K562 (cell line): ENCODE measurements around the gene TP53TG5. TPM values are rescaled to one million over a fixed set of nuclear protein-coding genes. Genes with fewer than 3 reads are reported as not detected.

Experiments used
- ATAC-seq: fragments of 200-7000 bp; cut with Tn5 transposase; 3 replicates; pipeline ENCODE4 v1.9.1; 2020; ENCODE audit warnings: moderate library complexity
- BruUV-seq: library from RNA; stranded (reverse); fragments of 400-500 nt; replicated peaks from 2 replicates; lab custom pipeline; 2021; lab: Mats Ljungman, UMichigan
- CTCF ChIA-PET: fragments of 300-600 bp; formaldehyde crosslinking; extraction: SDS; loops from one replicate; lab custom pipeline; 2021; ENCODE audit warnings: low intra/inter-chr PET ratio; lab: Yijun Ruan, JAX
- POLR2A ChIA-PET: fragments of 300-600, 350-650 bp; sonication (Branson Sonifier 250); formaldehyde crosslinking; extraction: SDS; loops from one replicate; lab custom pipeline; 2021; ENCODE audit warnings: antibody characterized with exemption, inconsistent platforms; lab: Yijun Ruan, JAX
- DNase-seq, 4 experiments: peaks; one replicate each; pipeline versions ENCODE4 v3.0.0 to v3.0.0-alpha.2; 2011 to 2018; ENCODE audit warnings: low spot score in 3 of 4, mixed read lengths in 3 of 4; ENCODE audit errors: extremely low read depth in 1 of 4
- FAIRE-seq: peaks from 2 replicates; lab custom pipeline; 2011; peaks lifted over from hg19 to GRCh38; lab: Jason Lieb, UNC
- H2AFZ ChIP-seq: 2 replicates; pipeline ENCODE4 v1.6.0; 2011; ENCODE audit warnings: low read depth, low read length, control low read depth, inconsistent platforms
- H3K27ac ChIP-seq: fragments of 200-600 bp; 3 replicates; pipeline ENCODE4 v1.8.0; 2011; ENCODE audit warnings: low read depth, mild to moderate bottlenecking, control low read depth, inconsistent platforms, low read length, moderate library complexity, mixed read lengths; ENCODE audit errors: extremely low read depth
- H3K27me3 ChIP-seq, 2 experiments: fragments of 300-600 bp in 1 of 2; 2 replicates in 1 of 2; 3 replicates in 1 of 2; pipeline versions ENCODE4 v1.6.0 to v1.8.0; 2011; ENCODE audit warnings: inconsistent platforms in 2 of 2, low read length in 2 of 2, mild to moderate bottlenecking in 1 of 2, mixed read lengths in 1 of 2, moderate library complexity in 1 of 2; ENCODE audit not compliant: control insufficient read depth in 2 of 2, insufficient read depth in 2 of 2
- H3K36me3 ChIP-seq: fragments of 300-600 bp; 3 replicates; pipeline ENCODE4 v1.8.0; 2011; ENCODE audit warnings: mild to moderate bottlenecking, low read length, inconsistent platforms; ENCODE audit not compliant: control insufficient read depth, insufficient read depth
- H3K4me1 ChIP-seq, 2 experiments: fragments of 200-600 bp in 1 of 2; replicated peaks in 1 of 2; 2 replicates in 1 of 2; 3 replicates in 1 of 2; pipeline versions ENCODE4 v1.5.1 to v1.8.0; 2011; ENCODE audit warnings: inconsistent platforms in 2 of 2, low read length in 2 of 2, mild to moderate bottlenecking in 1 of 2, mixed read lengths in 1 of 2, moderate library complexity in 1 of 2; ENCODE audit not compliant: control insufficient read depth in 2 of 2, insufficient read depth in 2 of 2
- H3K4me2 ChIP-seq: 2 replicates; pipeline ENCODE4 v1.6.1; 2011; ENCODE audit warnings: low read length, control low read depth, inconsistent platforms, mixed read lengths; ENCODE audit not compliant: insufficient read depth
- H3K4me3 ChIP-seq: fragments of 200-600 bp; sonication (generic), shearing (Covaris generic); 2 replicates; pipeline ENCODE4 v1.5.1; 2016; ENCODE audit warnings: control low read depth, inconsistent platforms
- H3K79me2 ChIP-seq: fragments of 200-600 bp; 3 replicates; pipeline ENCODE4 v1.8.0; 2011; ENCODE audit warnings: low read length, inconsistent platforms; ENCODE audit not compliant: control insufficient read depth, insufficient read depth
- H3K9ac ChIP-seq, 2 experiments: 2 replicates each; pipeline versions ENCODE4 v1.6.0 to v1.6.1; 2011; ENCODE audit warnings: low read depth in 2 of 2, low read length in 2 of 2, control low read depth in 1 of 2, inconsistent platforms in 1 of 2, mild to moderate bottlenecking in 1 of 2, mixed read lengths in 1 of 2; ENCODE audit not compliant: insufficient read depth in 1 of 2
- H3K9me1 ChIP-seq: one replicate; pipeline ENCODE4 v1.6.0; 2011; ENCODE audit warnings: inconsistent platforms, mild to moderate bottlenecking, low read length, moderate library complexity; ENCODE audit not compliant: control insufficient read depth, insufficient read depth
- H3K9me3 ChIP-seq: replicated peaks from 2 replicates; pipeline ENCODE4 v1.5.1; 2011; ENCODE audit warnings: low read depth, low read length, inconsistent platforms; ENCODE audit not compliant: control insufficient read depth, insufficient read depth
- H4K20me1 ChIP-seq: replicated peaks from 2 replicates; pipeline ENCODE4 v1.6.1; 2011; ENCODE audit warnings: low read length, inconsistent platforms, mixed read lengths; ENCODE audit not compliant: control insufficient read depth, insufficient read depth
- ARID2 ChIP-seq: fragments of 450-650 bp; IDR thresholded peaks from 2 replicates; pipeline ENCODE4 v1.6.1; 2017; ENCODE audit warnings: antibody characterized with exemption, mild to moderate bottlenecking
- ELF1 ChIP-seq: fragments of 200-800 bp; sonication (Bioruptor generic); IDR thresholded peaks from 2 replicates; pipeline ENCODE4 v1.6.1; 2016; ENCODE audit warnings: missing genetic modification characterization, missing compliant biosample characterization
- ESRRB ChIP-seq: fragments of 250-450 bp; sonication (Bioruptor Pico); IDR thresholded peaks from 2 replicates; pipeline ENCODE4 v1.5.0; 2020; ENCODE audit warnings: mild to moderate bottlenecking, moderate library complexity, borderline replicate concordance
- GATAD2B ChIP-seq: fragments of 450-650 bp; IDR thresholded peaks from 2 replicates; pipeline ENCODE4 v1.6.1; 2017; ENCODE audit warnings: mild to moderate bottlenecking, borderline replicate concordance
- LEF1 ChIP-seq: fragments of 450-650 bp; IDR thresholded peaks from 2 replicates; pipeline ENCODE4 v1.6.1; 2016; ENCODE audit warnings: mild to moderate bottlenecking
- NBN ChIP-seq: fragments of 450-650 bp; IDR thresholded peaks from 2 replicates; pipeline ENCODE4 v1.6.1; 2016; ENCODE audit warnings: low read depth, mild to moderate bottlenecking
- POLR2B ChIP-seq: fragments of 450-650 bp; IDR thresholded peaks from 2 replicates; pipeline ENCODE4 v1.6.1; 2018; ENCODE audit warnings: low read depth; ENCODE audit not compliant: partially characterized antibody
- SNIP1 ChIP-seq: fragments of 450-650 bp; IDR thresholded peaks from 2 replicates; pipeline ENCODE4 v1.7.1; 2017; ENCODE audit warnings: low read depth, mild to moderate bottlenecking
- ZNF561 ChIP-seq: fragments of 450-650 bp; formaldehyde crosslinking; conservative IDR thresholded peaks from 2 replicates; pipeline ENCODE4 v1.4.0; 2020; ENCODE audit warnings: mild to moderate bottlenecking, moderate library complexity
- WGBS: fragments of 100-300 bp; shearing (Covaris generic); methylation state at CpG from one replicate; pipeline ENCODE4 v1.1.6; 2016; ENCODE audit warnings: low coverage, mixed read lengths; ENCODE audit not compliant: insufficient coverage; ENCODE audit errors: missing lambda C conversion rate; 5-methylcytosine and 5-hydroxymethylcytosine counted together
- in situ Hi-C: fragments of 300-500 bp; cut with MboI; formaldehyde crosslinking; loops from 4 replicates; pipeline ENCODE4 v1.15.0; 2018; ENCODE audit warnings: inconsistent platforms, mixed read lengths
- intact Hi-C: fragments of 100-400 bp; cut with micrococcal nuclease; formaldehyde crosslinking; loops from 2 replicates; pipeline ENCODE4 v1.14.2; 2022
- polyA plus RNA-seq, 8 experiments: library from polyadenylated mRNA; depleted of rRNA in 4 of 8; stranded (reverse) in 5 of 8; unstranded in 3 of 8; fragments of >200 nt; fragmentation: Nextera tagmentation in 2 of 8; fragmentation: Illumina TruSeq in 1 of 8; extraction: Ambion mirVana in 2 of 8; extraction: Trizol in 1 of 8; gene quantifications; 2 replicates each; pipeline versions ENCODE4 v1.2.1 to v1.2.3, GENCODE V29; 2011 to 2014; ENCODE audit warnings: inconsistent platforms in 1 of 8, missing spikeins in 1 of 8
- total RNA-seq, 7 experiments: library from RNA; depleted of rRNA in 6 of 7; stranded (reverse); fragments of >200 nt in 6 of 7; fragmentation: Illumina TruSeq in 2 of 7; extraction: Trizol in 2 of 7; gene quantifications; 2 replicates each; pipeline versions ENCODE4 v1.2.1 to v1.2.3, GENCODE V29; 2011 to 2021; ENCODE audit warnings: low replicate concordance in 1 of 7
- TF ChIP-seq, protein P1 (sequence below): fragments of 250-450 bp; sonication (Bioruptor Pico); IDR thresholded peaks from 2 replicates; pipeline ENCODE4 v1.8.0; 2021; ENCODE audit warnings: mild to moderate bottlenecking, moderate library complexity
- TF ChIP-seq, protein P2 (sequence below): fragments of 450-650 bp; formaldehyde crosslinking; IDR thresholded peaks from 2 replicates; pipeline ENCODE4 v1.4.0; 2020; ENCODE audit warnings: mild to moderate bottlenecking, mixed read lengths
- TF ChIP-seq, protein P3 (sequence below): fragments of 450-650 bp; IDR thresholded peaks from 2 replicates; pipeline ENCODE4 v1.6.1; 2017; ENCODE audit warnings: antibody characterized with exemption, mild to moderate bottlenecking
- TF ChIP-seq, protein P4 (sequence below), 2 experiments: fragments of 200-800 bp in 1 of 2; sonication (Bioruptor generic) in 1 of 2; sonication (generic) in 1 of 2; formaldehyde crosslinking in 1 of 2; IDR thresholded peaks in 1 of 2; conservative IDR thresholded peaks in 1 of 2; 2 replicates each; pipeline versions ENCODE4 v1.5.0 to v1.6.1; 2016 to 2020; ENCODE audit warnings: missing compliant biosample characterization in 1 of 2, missing genetic modification characterization in 1 of 2, missing genetic modification reagents in 1 of 2

Gene TP53TG5
- total and polyA plus RNA-seq, 9 of the 15 experiments (the other 6 are each of a cell fraction or from before 2014, with no cell fraction given), result 0.04 to 0.05 (median 0.04) TPM; not detected in 6

DNA sequence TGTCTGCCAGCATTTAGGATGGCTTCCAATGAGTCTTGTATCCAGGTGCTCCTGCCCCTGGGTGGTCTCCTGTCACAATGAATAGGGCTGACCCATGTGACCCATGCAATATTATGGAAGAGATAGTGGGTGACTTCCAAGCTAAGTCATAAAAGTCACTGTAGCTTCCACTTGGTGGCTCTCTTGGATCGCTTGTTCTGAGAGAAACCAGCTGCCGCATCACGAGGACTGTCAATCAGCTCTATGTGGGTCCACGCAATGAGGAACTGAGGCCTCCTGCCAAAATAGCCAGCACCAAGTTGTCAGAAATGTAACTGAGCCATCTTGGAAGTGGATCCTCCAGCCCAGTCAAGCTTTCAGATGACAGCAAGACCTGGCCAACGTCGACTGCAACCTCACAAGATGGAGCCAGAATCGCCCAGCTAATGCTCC, 55.2 kb downstream of the TP53TG5 start:
- POLR2A ChIA-PET, result interaction anchor here (0.6 to 1.6 kb wide), 5 partner anchors 14 to 851 kb away, joined by 3 to 7 read pairs (median 3); no protein-coding TSS in a partner anchor
- peak; percentile 92 for ATAC-seq
- H3K9ac ChIP-seq, result no peak overlapping the region; a peak in 1 of 4 replicates
- H3K4me3 ChIP-seq, result no peak overlapping the region
- intact Hi-C loops (loop anchor here (1.0 to 2.0 kb wide), 5 partner anchors 40 to 448 kb away; partner anchors contain the start of gene SYS1), in situ Hi-C loops (loop anchor here (5.0 kb wide), 3 partner anchors 44 to 449 kb away; no protein-coding TSS in a partner anchor)
- peaks cover 4 to 9% of the 10 kb centered on the region in 2 experiments; a peak in 4 of 5 replicates for H3K4me1 ChIP-seq
- no peaks in the 10 kb centered on the region for H3K9me3 ChIP-seq
- H3K27me3 ChIP-seq, result no peaks in the 10 kb centered on the region
- CTCF ChIA-PET, result interaction anchor here (0.6 to 3.0 kb wide), 10 partner anchors 51 to 448 kb away, joined by 3 to 33 read pairs (median 3); no protein-coding TSS in a partner anchor
- no TSS peak for BruUV-seq
- H4K20me1 ChIP-seq, result no peaks in the 10 kb centered on the region
- WGBS, result 20% methylated on average over 7 of the region's 7 CpGs
- no peaks in the 10 kb centered on the region for H3K36me3 ChIP-seq
- no peak overlapping the region for H3K27ac ChIP-seq
- peak overlapping the region; percentile 96 for H2AFZ ChIP-seq
- H3K9me1 ChIP-seq, result peaks cover 3% of the 10 kb centered on the region
- no peaks in the 10 kb centered on the region for H3K79me2 ChIP-seq
- H3K4me2 ChIP-seq, result peak overlapping the region; percentile 66; the same call in 1 of the 2 replicates
- FAIRE-seq, result peak; percentile 93
- peak in 3 of 4 experiments; percentile 41 to 84 (median 73) for DNase-seq
- TF ChIP-seq GATAD2B, result no peak
- TF ChIP-seq, protein P1, sequence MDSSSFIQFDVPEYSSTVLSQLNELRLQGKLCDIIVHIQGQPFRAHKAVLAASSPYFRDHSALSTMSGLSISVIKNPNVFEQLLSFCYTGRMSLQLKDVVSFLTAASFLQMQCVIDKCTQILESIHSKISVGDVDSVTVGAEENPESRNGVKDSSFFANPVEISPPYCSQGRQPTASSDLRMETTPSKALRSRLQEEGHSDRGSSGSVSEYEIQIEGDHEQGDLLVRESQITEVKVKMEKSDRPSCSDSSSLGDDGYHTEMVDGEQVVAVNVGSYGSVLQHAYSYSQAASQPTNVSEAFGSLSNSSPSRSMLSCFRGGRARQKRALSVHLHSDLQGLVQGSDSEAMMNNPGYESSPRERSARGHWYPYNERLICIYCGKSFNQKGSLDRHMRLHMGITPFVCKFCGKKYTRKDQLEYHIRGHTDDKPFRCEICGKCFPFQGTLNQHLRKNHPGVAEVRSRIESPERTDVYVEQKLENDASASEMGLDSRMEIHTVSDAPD (CRISPR knock-in tag), result no peak
- TF ChIP-seq, protein P2, sequence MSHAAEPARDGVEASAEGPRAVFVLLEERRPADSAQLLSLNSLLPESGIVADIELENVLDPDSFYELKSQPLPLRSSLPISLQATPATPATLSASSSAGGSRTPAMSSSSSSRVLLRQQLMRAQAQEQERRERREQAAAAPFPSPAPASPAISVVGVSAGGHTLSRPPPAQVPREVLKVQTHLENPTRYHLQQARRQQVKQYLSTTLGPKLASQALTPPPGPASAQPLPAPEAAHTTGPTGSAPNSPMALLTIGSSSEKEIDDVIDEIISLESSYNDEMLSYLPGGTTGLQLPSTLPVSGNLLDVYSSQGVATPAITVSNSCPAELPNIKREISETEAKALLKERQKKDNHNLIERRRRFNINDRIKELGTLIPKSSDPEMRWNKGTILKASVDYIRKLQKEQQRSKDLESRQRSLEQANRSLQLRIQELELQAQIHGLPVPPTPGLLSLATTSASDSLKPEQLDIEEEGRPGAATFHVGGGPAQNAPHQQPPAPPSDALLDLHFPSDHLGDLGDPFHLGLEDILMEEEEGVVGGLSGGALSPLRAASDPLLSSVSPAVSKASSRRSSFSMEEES (CRISPR knock-in tag), result peak; percentile 33; the same call in 1 of the 2 replicates
- peak; percentile 94 for TF ChIP-seq ARID2
- no peak for TF ChIP-seq SNIP1
- TF ChIP-seq, protein P3, sequence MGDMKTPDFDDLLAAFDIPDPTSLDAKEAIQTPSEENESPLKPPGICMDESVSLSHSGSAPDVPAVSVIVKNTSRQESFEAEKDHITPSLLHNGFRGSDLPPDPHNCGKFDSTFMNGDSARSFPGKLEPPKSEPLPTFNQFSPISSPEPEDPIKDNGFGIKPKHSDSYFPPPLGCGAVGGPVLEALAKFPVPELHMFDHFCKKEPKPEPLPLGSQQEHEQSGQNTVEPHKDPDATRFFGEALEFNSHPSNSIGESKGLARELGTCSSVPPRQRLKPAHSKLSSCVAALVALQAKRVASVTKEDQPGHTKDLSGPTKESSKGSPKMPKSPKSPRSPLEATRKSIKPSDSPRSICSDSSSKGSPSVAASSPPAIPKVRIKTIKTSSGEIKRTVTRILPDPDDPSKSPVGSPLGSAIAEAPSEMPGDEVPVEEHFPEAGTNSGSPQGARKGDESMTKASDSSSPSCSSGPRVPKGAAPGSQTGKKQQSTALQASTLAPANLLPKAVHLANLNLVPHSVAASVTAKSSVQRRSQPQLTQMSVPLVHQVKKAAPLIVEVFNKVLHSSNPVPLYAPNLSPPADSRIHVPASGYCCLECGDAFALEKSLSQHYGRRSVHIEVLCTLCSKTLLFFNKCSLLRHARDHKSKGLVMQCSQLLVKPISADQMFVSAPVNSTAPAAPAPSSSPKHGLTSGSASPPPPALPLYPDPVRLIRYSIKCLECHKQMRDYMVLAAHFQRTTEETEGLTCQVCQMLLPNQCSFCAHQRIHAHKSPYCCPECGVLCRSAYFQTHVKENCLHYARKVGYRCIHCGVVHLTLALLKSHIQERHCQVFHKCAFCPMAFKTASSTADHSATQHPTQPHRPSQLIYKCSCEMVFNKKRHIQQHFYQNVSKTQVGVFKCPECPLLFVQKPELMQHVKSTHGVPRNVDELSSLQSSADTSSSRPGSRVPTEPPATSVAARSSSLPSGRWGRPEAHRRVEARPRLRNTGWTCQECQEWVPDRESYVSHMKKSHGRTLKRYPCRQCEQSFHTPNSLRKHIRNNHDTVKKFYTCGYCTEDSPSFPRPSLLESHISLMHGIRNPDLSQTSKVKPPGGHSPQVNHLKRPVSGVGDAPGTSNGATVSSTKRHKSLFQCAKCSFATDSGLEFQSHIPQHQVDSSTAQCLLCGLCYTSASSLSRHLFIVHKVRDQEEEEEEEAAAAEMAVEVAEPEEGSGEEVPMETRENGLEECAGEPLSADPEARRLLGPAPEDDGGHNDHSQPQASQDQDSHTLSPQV, result peak; percentile 87
- no peak for TF ChIP-seq LEF1
- TF ChIP-seq ESRRB, result no peak
- TF ChIP-seq, protein P4, sequence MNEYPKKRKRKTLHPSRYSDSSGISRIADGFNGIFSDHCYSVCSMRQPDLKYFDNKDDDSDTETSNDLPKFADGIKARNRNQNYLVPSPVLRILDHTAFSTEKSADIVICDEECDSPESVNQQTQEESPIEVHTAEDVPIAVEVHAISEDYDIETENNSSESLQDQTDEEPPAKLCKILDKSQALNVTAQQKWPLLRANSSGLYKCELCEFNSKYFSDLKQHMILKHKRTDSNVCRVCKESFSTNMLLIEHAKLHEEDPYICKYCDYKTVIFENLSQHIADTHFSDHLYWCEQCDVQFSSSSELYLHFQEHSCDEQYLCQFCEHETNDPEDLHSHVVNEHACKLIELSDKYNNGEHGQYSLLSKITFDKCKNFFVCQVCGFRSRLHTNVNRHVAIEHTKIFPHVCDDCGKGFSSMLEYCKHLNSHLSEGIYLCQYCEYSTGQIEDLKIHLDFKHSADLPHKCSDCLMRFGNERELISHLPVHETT (CRISPR knock-in tag; conservative IDR thresholded peaks at IDR 0.05 in 1 of 2, IDR thresholded peaks at IDR 0.05 in 1 of 2), result peak in 1 of 2 experiments; percentile 46; a peak in 1 of 4 replicates
- TF ChIP-seq NBN, result 0 out of 2 replicates have a peak, but pooled peaks have one; percentile 27
- 0 out of 2 replicates have a peak, but pooled peaks have one; percentile 37 for TF ChIP-seq ELF1 (tag)
- TF ChIP-seq ZNF561 (CRISPR knock-in tag), result no peak
- TF ChIP-seq POLR2B, result no peak
